Progenitor cell of endocrine pancreas (in vitro differentiated cells): ENCODE data around the gene MSH6. TPM values are rescaled to one million over a fixed set of nuclear protein-coding genes. Genes with fewer than 3 reads are reported as not detected.

Source experiments
- DNase-seq: peaks from one replicate; pipeline ENCODE4 v3.0.0; 2021; ENCODE audit warnings: low spot score; ENCODE audit not compliant: unreplicated experiment
- H3K27ac Mint-ChIP-seq: 2 replicates; pipeline ENCODE4 v1.8.0; 2021; ENCODE audit warnings: mild to moderate bottlenecking, moderate library complexity, mixed read lengths
- H3K27me3 Mint-ChIP-seq: 2 replicates; pipeline ENCODE4 v1.8.0; 2021; ENCODE audit warnings: mixed read lengths
- H3K36me3 Mint-ChIP-seq: 2 replicates; pipeline ENCODE4 v1.8.0; 2022; ENCODE audit warnings: mixed read lengths; ENCODE audit not compliant: insufficient read depth
- H3K4me1 Mint-ChIP-seq: 2 replicates; pipeline ENCODE4 v1.8.0; 2021; ENCODE audit warnings: low read depth, mixed read lengths
- H3K4me3 Mint-ChIP-seq: 2 replicates; pipeline ENCODE4 v1.8.0; 2021; ENCODE audit warnings: low read depth, mild to moderate bottlenecking, moderate library complexity, mixed read lengths
- H3K9me3 Mint-ChIP-seq: 2 replicates; pipeline ENCODE4 v1.8.0; 2021; ENCODE audit warnings: low read depth, mixed read lengths
- CTCF ChIP-seq: fragments of 200-600 bp; sonication (generic); IDR thresholded peaks from one replicate; pipeline ENCODE4 v1.5.0; 2021; ENCODE audit warnings: antibody characterized with exemption, mild to moderate bottlenecking; ENCODE audit not compliant: unreplicated experiment
- total RNA-seq: library from RNA; stranded (reverse); gene quantifications from 2 replicates; pipeline ENCODE4 v1.2.1, GENCODE V29; 2021

MSH6 gene
- total RNA-seq, 1 donor from 2014 or later, result 163 TPM

DNA sequence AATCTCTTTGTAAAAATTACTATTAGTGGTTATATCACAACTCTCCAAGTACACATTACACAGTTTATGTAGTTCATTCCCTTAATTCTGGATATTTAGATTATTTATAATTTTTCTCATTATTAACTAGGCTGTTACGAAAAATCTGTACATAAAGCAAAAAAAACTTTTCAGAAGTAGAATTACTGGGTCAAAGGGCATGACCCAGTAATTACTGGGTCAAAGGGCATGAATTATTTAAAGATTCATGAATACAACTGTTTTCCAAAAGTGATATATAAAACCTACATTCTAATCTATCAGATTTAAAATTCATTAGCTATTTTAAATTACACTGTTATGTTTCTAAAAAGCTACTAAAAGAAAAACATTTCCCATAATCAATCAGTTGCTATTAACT is 55.3 kb downstream of the MSH6 start:
- H3K27ac Mint-ChIP-seq, result no peak overlapping the region
- H3K27me3 Mint-ChIP-seq, result no peaks in the 10 kb centered on the region
- peaks cover 22% of the 10 kb centered on the region for H3K36me3 Mint-ChIP-seq
- no peak overlapping the region for H3K4me3 Mint-ChIP-seq
- H3K4me1 Mint-ChIP-seq, result peaks cover 10% of the 10 kb centered on the region
- H3K9me3 Mint-ChIP-seq, result no peaks in the 10 kb centered on the region
- no peak for DNase-seq
- TF ChIP-seq CTCF, result no peak

- Mint-ChIP-seq H3K36me3 (peaks cover 22% of the 10 kb centered on the region), H3K27ac (no peak overlapping the region), H3K4me1 (peaks cover 10% of the 10 kb centered on the region), H3K9me3 (no peaks in the 10 kb centered on the region), H3K4me3 (no peak overlapping the region), H3K27me3 (no peaks in the 10 kb centered on the region)
- no peak for DNase-seq
- no peak for TF ChIP-seq CTCF
These were observed 55.7 kb downstream of the MSH6 start for GRCh38 chr2:47838686-47839085.

DNA sequence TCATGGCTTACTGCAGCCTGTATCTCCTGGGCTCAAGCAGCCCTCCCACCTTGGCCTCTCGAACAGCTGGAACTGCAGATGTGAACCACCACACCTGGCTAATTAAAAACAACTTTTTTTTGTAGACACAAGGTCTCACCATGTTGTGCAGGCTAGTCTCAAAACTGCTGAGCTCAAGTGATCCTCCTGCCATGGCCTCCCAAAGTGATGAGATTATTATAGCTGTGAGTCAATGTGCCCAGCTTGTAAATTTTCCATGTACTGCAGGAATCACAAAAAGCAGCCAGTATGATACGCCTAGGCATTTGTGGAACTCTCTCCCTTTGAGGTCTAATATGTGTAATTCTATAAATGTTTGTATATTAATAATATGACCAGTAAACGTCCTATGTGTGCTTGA is 59.9 kb downstream of the MSH6 start:
- peak overlapping the region; percentile 77 for H3K27ac Mint-ChIP-seq
- TF ChIP-seq CTCF, result no peak
- H3K36me3 Mint-ChIP-seq, result peaks cover 10% of the 10 kb centered on the region
- peaks cover 11% of the 10 kb centered on the region for H3K4me1 Mint-ChIP-seq
- H3K4me3 Mint-ChIP-seq, result no peak overlapping the region
- H3K9me3 Mint-ChIP-seq, result no peaks in the 10 kb centered on the region
- H3K27me3 Mint-ChIP-seq, result no peaks in the 10 kb centered on the region
- DNase-seq, result no peak

GRCh38 chr2:47843407-47843806 is 60.5 kb downstream of the MSH6 start:
- no peak for TF ChIP-seq CTCF
- H3K36me3 Mint-ChIP-seq, result peaks cover 11% of the 10 kb centered on the region
- DNase-seq, result no peak
- H3K27me3 Mint-ChIP-seq, result no peaks in the 10 kb centered on the region
- H3K27ac Mint-ChIP-seq, result no peak overlapping the region
- no peaks in the 10 kb centered on the region for H3K9me3 Mint-ChIP-seq
- H3K4me1 Mint-ChIP-seq, result peaks cover 11% of the 10 kb centered on the region
- H3K4me3 Mint-ChIP-seq, result no peak overlapping the region

DNA sequence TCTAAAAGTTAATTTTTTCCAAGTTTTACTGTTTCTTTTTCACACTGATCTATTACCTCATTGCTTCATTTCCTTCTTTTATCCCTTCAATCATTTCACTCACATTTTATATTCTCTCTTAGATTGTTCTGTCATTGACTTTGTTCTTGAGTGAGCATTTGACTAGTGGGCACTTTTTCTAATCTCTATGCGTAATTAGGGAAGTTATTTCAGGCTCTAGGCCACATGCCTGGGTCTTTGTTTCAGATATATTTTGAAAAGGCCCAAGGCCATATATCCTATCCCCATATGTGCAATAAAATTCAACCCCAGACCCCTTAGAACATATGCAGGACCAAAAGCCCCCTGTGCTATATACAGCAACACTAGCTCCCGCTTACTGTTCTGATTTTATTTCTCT is 61.2 kb downstream of the MSH6 start:
- H3K4me3 Mint-ChIP-seq, result no peak overlapping the region
- TF ChIP-seq CTCF, result no peak
- H3K4me1 Mint-ChIP-seq, result peaks cover 6% of the 10 kb centered on the region
- H3K27ac Mint-ChIP-seq, result no peak overlapping the region
- no peak for DNase-seq
- H3K27me3 Mint-ChIP-seq, result no peaks in the 10 kb centered on the region
- no peaks in the 10 kb centered on the region for H3K9me3 Mint-ChIP-seq
- H3K36me3 Mint-ChIP-seq, result peaks cover 9% of the 10 kb centered on the region

GRCh38 chr2:47849368-47849767 is 66.4 kb downstream of the MSH6 start:
- Mint-ChIP-seq H3K4me3 (no peak overlapping the region), H3K27ac (no peak overlapping the region), H3K36me3 (peaks cover 4% of the 10 kb centered on the region), H3K27me3 (no peaks in the 10 kb centered on the region), H3K9me3 (no peaks in the 10 kb centered on the region), H3K4me1 (peaks cover 11% of the 10 kb centered on the region)
- no peak for DNase-seq
- TF ChIP-seq CTCF, result no peak
